Activated CD4-positive, alpha-beta T cell treated with anti-CD3 and anti-CD28 coated beads for 48 hours (primary cell): ENCODE measurements around the gene CLDN4.
"Not testable (repeated sequence)": the region's sequence is repeated elsewhere in the genome, so short reads cannot be mapped to it uniquely, and the experiment has no call there.

ENCODE experiments used
- DNase-seq: peaks from one replicate; pipeline ENCODE4 v3.0.0-alpha.2; 2020

The CLDN4 gene

GRCh38 chr7:73844131-73844547 lies 13.3 kb downstream of the CLDN4 start:
- no peak for DNase-seq

GRCh38 chr7:73844848-73845460 lies 14.2 kb downstream of the CLDN4 start:
- DNase-seq, result no peak

DNA sequence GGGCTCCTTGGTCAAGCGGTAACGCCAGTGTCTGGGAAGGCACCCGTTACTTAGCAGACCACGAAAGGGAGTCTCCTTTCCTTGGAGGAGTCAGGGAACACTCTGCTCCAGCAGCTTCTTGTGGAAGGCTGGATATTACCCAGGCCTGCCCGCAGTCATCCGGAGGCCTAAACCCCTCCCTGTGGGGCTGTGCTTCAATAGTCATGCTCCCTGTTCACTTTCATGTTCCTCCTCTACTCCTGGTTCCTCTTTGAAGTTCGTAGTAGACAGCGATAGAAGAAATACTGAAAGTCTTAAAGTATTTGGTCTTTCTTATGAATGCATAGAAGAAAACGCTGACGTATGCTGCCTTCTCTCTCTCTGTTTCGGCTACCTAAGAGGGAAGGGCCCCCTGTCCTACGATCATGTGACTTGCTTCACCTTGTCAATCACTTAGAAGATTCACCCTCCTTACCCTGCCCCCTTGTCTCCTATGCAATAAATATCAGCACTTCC lies 15.0 kb downstream of the CLDN4 start:
- not testable (repeated sequence) for DNase-seq

DNA sequence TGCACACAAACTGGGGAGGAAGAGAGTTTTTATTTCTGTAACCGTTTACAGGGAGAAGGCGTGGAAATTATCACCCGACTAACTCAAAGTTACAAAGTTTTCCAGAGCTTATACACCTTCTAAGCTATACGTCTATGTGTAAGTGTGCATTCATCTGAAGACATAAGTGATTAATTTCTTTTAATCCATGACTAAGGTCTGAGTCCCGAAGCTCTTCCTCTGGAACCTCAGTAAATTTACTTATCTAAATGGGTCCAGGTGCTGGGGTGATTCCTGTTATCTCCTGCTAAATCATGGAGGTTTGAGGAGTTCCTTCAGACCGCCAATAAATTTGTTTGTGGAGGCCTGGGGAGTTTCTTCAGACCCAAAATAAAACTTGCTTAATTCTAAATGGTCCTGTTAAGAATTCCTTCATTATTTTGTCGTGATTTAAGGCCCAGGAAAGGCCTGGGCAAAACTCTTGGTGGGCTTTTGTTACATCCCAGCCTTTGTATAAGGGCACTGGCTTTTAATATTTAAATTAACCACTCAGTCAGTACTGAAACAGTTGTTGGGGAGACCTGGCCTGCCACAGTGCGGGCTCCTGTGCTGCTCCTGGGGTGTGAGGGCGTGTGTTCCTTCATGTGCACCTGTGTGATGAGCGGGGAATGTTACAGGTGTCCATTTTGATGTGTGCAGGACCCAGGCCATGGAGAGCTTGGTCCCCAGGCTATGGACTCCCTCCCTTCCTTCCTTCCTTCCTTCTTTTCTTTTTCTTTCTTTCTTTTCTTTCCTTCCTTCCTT lies 17.3 kb downstream of the CLDN4 start:
- DNase-seq, result no peak

GRCh38 chr7:73850781-73851207 lies 20.0 kb downstream of the CLDN4 start:
- DNase-seq, result peak; percentile 12

DNA sequence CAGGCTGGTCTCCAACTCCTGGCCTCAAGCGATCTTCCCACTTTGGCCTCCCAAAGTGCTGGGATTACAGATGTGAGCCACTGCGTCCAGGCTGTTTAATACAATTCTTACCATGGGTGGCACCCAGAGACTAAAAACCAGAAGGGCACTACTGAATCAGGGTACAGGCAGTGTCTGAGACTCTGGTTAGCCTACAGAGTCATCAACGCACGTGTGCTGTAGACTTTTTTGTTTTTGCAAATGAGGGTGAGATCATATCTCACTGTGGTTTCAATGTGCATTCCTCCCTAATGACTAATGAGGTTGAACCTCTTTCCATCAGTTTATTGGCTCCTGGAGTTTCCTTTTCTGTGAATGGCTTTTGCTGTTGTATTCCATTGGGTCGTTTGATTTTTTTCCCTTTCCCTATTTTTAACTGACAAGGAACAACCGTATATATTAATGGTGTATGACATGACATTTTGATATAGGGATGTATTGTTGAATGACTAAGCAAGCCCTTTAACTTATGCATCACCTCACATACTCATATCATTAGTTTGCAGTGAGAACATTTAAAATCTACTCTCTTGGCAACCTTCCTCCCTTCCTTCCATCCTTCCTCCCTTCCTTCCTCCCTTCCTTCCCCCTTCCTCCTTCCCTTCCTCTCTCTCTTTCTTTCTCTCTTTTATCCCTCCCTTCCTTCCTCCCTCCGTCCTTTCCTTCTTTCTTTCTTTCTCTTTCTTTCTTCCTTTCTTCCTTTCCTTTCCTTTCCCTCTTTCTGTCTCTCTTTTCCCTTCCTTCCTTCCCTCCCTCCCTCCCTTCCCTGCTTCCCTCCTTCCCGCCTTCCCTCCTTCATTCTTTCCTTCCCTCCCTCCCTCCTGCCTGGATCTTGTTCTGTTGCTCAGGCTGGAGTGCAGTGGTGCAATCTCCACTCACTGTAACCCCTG lies 20.9 kb downstream of the CLDN4 start:
- DNase-seq, result peak; percentile 52

- no peak for DNase-seq
These were observed 21.7 kb downstream of the CLDN4 start for GRCh38 chr7:73852500-73852899.

DNA sequence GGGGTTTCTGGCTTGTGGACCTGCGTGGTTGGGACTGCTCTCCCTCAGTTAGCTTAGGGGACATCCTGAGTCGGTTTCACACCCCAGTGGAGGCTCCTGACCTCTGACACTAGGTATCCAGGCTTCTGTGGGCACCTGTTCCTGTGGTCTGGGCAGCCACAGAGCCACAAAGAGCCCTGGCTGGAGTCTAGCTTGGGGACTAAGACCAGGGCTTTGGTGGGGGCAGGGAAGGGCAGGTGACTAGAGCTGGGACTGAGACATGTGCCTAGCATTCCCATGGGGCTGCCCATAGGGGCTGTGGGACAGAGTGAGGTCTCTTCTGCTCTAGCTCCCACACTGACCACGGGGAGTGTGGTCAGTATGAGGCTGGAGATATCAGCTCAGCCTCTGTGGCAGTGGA lies 26.1 kb downstream of the CLDN4 start:
- DNase-seq, result no peak

DNA sequence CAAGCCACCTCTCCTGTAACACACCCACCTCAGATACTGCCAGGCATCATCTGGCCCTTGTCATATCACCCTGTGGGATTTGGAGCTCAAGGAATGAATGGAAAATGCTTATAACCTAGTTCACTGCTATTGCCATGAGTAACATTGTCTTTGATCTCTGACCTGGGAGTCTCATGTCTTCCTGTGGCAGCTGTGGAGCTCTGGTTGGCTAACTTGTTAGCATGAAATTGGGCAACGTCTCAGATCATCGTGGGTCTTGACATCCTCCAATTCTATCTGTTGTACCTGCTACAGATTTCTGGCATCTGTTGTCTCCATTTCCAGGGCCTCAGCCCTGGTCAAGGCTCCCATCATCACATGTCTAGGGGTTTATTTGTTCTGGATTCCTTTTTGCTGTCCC lies 28.0 kb downstream of the CLDN4 start:
- DNase-seq, result no peak

DNA sequence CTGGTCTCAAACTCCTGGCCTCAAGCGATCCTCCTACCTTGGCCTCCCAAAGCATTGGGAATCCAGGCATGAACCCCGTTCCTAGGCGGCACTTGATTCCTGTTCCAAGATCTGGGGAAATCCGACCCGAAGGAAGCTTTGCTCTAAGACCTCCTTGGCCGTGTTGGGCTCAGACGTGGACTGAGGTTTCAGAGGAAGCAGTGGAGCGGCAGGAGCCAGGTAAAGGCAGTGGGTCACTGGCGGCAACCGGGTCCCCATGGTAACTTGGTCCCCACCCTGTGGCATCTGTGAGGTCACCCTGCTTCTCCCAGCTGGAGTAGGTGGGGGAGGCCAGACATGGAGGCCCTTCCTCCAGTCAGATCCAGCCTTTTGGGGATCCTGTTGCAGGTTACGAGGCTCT lies 30.1 kb downstream of the CLDN4 start, which contains the start of gene TMEM270:
Gene TMEM270, plus strand, starts transcription at position 301 of the 400 bp plus-strand sequence. Its CDS starts 36 bp downstream, at position 337.
- DNase-seq, result no peak

DNA sequence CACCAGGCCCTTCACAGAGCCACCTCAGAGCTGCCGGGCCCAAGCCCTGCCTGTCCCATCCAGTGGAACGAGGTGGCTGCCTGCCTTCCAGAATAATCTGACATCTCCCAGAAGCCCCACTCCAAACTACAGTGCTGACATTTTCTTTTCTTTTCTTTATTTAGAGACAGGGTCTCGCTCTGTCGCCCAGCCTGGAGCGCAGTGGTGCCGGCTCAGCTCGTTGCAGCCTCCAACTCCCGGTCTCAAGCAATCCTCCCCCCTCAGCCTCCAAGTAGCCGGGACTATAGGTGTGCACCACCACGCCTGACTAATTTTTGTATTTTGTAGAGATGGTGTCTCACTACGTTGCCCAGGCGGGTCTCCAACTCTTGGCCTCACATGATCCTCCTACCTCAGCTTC lies 30.5 kb downstream of the CLDN4 start:
- DNase-seq, result no peak

DNA sequence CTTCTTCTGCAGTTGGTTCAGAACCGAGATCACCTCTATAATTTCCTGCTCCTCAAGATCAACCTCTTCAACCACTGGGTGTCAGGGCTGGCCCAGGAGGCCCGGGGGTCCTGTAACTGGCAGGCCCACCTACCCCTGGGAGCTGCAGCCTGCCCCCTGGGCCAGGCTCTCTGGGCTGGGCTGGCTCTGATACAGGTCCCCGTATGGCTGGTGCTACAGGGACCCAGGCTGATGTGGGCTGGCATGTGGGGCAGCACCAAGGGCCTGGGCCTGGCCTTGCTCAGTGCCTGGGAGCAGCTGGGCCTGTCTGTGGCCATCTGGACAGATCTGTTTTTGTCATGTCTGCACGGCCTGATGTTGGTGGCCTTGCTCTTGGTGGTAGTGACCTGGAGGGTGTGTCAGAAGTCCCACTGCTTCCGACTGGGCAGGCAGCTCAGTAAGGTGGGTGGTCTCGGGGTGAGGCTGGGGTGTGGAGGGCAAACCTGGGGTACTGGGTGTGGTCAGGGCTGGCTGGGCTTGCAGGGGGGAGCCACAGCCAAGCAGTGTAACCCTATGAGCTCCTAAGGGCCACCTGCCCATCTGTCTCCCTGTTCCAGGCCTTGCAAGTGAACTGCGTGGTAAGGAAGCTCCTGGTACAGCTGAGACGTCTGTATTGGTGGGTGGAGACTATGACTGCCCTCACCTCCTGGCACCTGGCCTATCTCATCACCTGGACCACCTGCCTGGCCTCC lies 34.4 kb downstream of the CLDN4 start:
- DNase-seq, result no peak

GRCh38 chr7:73865738-73866445 lies 35.1 kb downstream of the CLDN4 start:
- peak; percentile 27 for DNase-seq

DNA sequence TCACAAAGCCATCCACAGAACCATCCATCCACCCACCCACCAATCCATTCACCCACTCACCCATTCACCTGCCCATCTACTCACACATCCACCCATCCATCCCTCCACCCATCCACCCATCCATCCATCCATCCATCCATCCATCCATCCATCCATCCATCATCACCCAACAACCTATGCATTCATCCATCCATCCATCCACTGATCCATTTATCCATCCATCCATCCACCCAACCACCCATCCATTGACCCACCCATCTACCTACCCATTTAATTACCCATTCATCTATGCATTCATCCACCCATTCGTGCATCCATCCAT lies 35.6 kb downstream of the CLDN4 start:
- no peak for DNase-seq

- DNase-seq, result no peak
These were observed 38.4 kb downstream of the CLDN4 start for GRCh38 chr7:73869011-73869798.

DNA sequence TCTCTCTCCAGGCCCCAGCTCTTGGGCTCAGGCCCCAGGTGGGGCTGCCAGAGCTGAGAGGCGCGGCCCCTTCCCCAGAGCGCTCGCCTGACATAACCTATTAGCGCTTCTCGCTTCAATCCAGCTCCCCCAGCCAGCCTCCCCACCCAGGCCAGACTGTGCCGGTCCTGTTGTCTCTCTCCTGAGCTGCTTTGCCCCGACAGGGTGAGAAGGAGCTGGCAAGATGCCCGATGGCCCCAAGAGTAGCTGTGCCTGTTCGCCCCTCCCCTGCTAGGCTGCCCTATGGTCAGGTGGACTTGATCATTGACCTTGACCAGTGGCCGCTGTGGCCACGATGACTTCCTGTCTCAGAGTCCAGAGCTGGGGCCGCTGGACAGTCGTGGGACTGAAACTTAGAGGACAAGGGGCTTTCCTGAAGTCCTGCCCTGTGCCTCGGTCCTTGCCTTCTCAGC lies 39.3 kb downstream of the CLDN4 start:
- DNase-seq, result no peak

- DNase-seq, result no peak
These were observed 40.6 kb downstream of the CLDN4 start for GRCh38 chr7:73871163-73872011.

GRCh38 chr7:73872056-73872908 lies 41.5 kb downstream of the CLDN4 start:
- DNase-seq, result no peak

DNA sequence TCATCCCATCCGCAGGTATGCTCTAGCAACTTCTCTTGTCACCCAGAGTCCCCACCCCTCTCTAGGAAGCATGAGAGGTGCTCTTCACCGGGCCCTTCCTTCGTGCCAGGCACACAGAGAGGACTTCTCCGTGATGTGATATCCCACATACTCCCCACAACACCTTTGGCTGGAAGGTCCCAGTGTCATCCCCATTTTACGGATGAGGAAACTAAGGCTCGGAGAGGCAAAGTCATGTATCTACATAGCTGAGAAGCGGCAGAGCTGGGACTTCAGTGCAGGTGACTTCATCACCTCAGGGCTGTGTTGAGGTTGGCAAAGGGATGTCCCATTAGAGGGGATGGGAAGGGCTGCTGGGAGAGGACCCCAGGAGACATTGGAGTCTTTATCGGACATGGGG lies 45.6 kb downstream of the CLDN4 start:
- no peak for DNase-seq
